ENCODE results near the gene KCNJ5. TPM values are rescaled to one million over a fixed set of nuclear protein-coding genes. Genes with fewer than 3 reads are reported as not detected.

KCNJ5 gene
- total and polyA plus RNA-seq, 2 of the 4 experiments (the other 2 are of a cell fraction), result 0.07 to 0.18 TPM

- H3K4me3 ChIP-seq (ENCODE audit: insufficient read depth, low read depth, low read length), result no peak overlapping the region
- H3K18ac ChIP-seq (ENCODE audit: low read depth, low read length), result no peak overlapping the region
- no peak overlapping the region for H2BK5ac ChIP-seq (ENCODE audit: low read depth, low read length, poor library complexity, severe bottlenecking)
- H4K5ac ChIP-seq (ENCODE audit: low read depth, low read length), result no peak overlapping the region
- no peak overlapping the region for H4K91ac ChIP-seq (ENCODE audit: insufficient read depth, low read depth, low read length)
- intact Hi-C loops (cut with micrococcal nuclease) (loop anchor here (10.0 kb wide), 1 partner anchor 918 kb away; no protein-coding TSS in a partner anchor), in situ Hi-C loops (cut with MboI; ENCODE audit: low sequenced_read_pairs) (loop anchor here (5.0 to 25.0 kb wide), 3 partner anchors 66 to 916 kb away; no protein-coding TSS in a partner anchor), dilution Hi-C loops (cut with HindIII; ENCODE audit: low sequenced_read_pairs, unreplicated experiment) (no loop called here)
- H3K23ac ChIP-seq (ENCODE audit: low read depth, low read length), result no peak overlapping the region
- no peak for TF ChIP-seq POLR2A (IDR thresholded peaks at IDR 0.05; ENCODE audit: low read depth, low read length)
- no peak for TF ChIP-seq MAFK (IDR thresholded peaks at IDR 0.05; ENCODE audit: low read depth, low read length)
- TF ChIP-seq CHD1 (IDR thresholded peaks at IDR 0.05; ENCODE audit: low read depth, low read length), result no peak
- TF ChIP-seq MAZ (IDR thresholded peaks at IDR 0.05; ENCODE audit: borderline replicate concordance, low read depth, low read length), result no peak
- no peak for TF ChIP-seq BHLHE40 (IDR thresholded peaks at IDR 0.05; ENCODE audit: low read depth, low read length)
- no peak for TF ChIP-seq SMC3 (IDR thresholded peaks at IDR 0.05; ENCODE audit: low read depth, low read length)
- TF ChIP-seq, protein P1, sequence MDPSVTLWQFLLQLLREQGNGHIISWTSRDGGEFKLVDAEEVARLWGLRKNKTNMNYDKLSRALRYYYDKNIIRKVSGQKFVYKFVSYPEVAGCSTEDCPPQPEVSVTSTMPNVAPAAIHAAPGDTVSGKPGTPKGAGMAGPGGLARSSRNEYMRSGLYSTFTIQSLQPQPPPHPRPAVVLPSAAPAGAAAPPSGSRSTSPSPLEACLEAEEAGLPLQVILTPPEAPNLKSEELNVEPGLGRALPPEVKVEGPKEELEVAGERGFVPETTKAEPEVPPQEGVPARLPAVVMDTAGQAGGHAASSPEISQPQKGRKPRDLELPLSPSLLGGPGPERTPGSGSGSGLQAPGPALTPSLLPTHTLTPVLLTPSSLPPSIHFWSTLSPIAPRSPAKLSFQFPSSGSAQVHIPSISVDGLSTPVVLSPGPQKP (IDR thresholded peaks at IDR 0.05; ENCODE audit: borderline replicate concordance, low read depth, low read length), result no peak
- TF ChIP-seq, protein P2, sequence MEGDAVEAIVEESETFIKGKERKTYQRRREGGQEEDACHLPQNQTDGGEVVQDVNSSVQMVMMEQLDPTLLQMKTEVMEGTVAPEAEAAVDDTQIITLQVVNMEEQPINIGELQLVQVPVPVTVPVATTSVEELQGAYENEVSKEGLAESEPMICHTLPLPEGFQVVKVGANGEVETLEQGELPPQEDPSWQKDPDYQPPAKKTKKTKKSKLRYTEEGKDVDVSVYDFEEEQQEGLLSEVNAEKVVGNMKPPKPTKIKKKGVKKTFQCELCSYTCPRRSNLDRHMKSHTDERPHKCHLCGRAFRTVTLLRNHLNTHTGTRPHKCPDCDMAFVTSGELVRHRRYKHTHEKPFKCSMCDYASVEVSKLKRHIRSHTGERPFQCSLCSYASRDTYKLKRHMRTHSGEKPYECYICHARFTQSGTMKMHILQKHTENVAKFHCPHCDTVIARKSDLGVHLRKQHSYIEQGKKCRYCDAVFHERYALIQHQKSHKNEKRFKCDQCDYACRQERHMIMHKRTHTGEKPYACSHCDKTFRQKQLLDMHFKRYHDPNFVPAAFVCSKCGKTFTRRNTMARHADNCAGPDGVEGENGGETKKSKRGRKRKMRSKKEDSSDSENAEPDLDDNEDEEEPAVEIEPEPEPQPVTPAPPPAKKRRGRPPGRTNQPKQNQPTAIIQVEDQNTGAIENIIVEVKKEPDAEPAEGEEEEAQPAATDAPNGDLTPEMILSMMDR (conservative IDR thresholded peaks at IDR 0.05; ENCODE audit: low read depth, low read length), result no peak
- TF ChIP-seq, protein P3, sequence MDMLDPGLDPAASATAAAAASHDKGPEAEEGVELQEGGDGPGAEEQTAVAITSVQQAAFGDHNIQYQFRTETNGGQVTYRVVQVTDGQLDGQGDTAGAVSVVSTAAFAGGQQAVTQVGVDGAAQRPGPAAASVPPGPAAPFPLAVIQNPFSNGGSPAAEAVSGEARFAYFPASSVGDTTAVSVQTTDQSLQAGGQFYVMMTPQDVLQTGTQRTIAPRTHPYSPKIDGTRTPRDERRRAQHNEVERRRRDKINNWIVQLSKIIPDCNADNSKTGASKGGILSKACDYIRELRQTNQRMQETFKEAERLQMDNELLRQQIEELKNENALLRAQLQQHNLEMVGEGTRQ (IDR thresholded peaks at IDR 0.05; ENCODE audit: low read depth, low read length), result no peak
- TF ChIP-seq MXI1 (IDR thresholded peaks at IDR 0.05; ENCODE audit: borderline replicate concordance, low read depth, low read length), result no peak
- no peak for TF ChIP-seq RCOR1 (IDR thresholded peaks at IDR 0.05; ENCODE audit: insufficient replicate concordance, low read length)
- no peak for TF ChIP-seq NFE2L2 (IDR thresholded peaks at IDR 0.05; ENCODE audit: low read depth, low read length)
- TF ChIP-seq CEBPB (IDR thresholded peaks at IDR 0.05; ENCODE audit: low read depth, low read length), result no peak
- TF ChIP-seq FOS (IDR thresholded peaks at IDR 0.05; ENCODE audit: low read depth, low read length), result no peak
- TF ChIP-seq RFX5 (IDR thresholded peaks at IDR 0.05; ENCODE audit: low read depth, low read length), result no peak
- TF ChIP-seq RAD21 (IDR thresholded peaks at IDR 0.05; ENCODE audit: low read length), result no peak
- H2AK9ac ChIP-seq (replicated peaks; ENCODE audit: low read depth, low read length, poor library complexity), result no peak overlapping the region
- H2AFZ ChIP-seq (replicated peaks; ENCODE audit: low read length, poor library complexity), result no peak overlapping the region
- POLR2A ChIA-PET (ENCODE audit: unreplicated experiment), result no interaction called here
- no peak overlapping the region for H3K56ac ChIP-seq (ENCODE audit: extremely low read depth, insufficient read depth, low read length)
- H2BK20ac ChIP-seq (ENCODE audit: low read depth, low read length), result no peak overlapping the region
- no peak overlapping the region for H3K27ac ChIP-seq (ENCODE audit: insufficient read depth, low read length)
- BruUV-seq (replicated peaks), result no TSS peak
- 80% methylated on average over 5 of the region's 16 CpGs; no CpG with 5 or more reads in 1 of the 2 experiments for WGBS, 2 experiments (ENCODE audit: extremely low coverage in 2 of 2, insufficient read length in 1 of 2)
- H4K8ac ChIP-seq (ENCODE audit: low read depth in 2 of 2, low read length in 2 of 2), result no peak overlapping the region
- H3K9ac ChIP-seq (ENCODE audit: low read depth, low read length), result no peak overlapping the region
- H3K4ac ChIP-seq (ENCODE audit: low read depth, low read length), result no peak overlapping the region
- no peak overlapping the region for H3K4me2 ChIP-seq (ENCODE audit: low read depth, low read length)
- peaks cover 7% of the 10 kb centered on the region for H3K27me3 ChIP-seq (ENCODE audit: control insufficient read depth, insufficient read depth, low read length)
- H2AK5ac ChIP-seq (ENCODE audit: low read depth, low read length), result no peak overlapping the region
- H2BK15ac ChIP-seq (ENCODE audit: low read depth, low read length), result no peak overlapping the region
- no peaks in the 10 kb centered on the region for H4K20me1 ChIP-seq (ENCODE audit: insufficient read depth, low read length)
- H3K79me1 ChIP-seq (ENCODE audit: low read depth in 1 of 2, low read length in 2 of 2), result no peaks in the 10 kb centered on the region
- no peak for ATAC-seq (ENCODE audit: low read depth)
- H3K9me3 ChIP-seq (ENCODE audit: control insufficient read depth, insufficient read depth, low read length), result no peaks in the 10 kb centered on the region
- no peak overlapping the region for H3K14ac ChIP-seq (replicated peaks; ENCODE audit: low read depth, low read length)
- no peaks in the 10 kb centered on the region for H3K9me1 ChIP-seq (ENCODE audit: insufficient read depth, low read length)
- no peak for DNase-seq
- CTCF ChIA-PET, result interaction anchor here (1.2 kb wide), 1 partner anchor 68 kb away, joined by 3 read pairs; no protein-coding TSS in a partner anchor
- no peak overlapping the region for H2BK120ac ChIP-seq (ENCODE audit: low read depth, low read length)
- H3K36me3 ChIP-seq (ENCODE audit: control insufficient read depth, insufficient read depth, low read length), result no peaks in the 10 kb centered on the region
- no peaks in the 10 kb centered on the region for H3K4me1 ChIP-seq (ENCODE audit: control insufficient read depth, insufficient read depth, low read length)
Measured at GRCh38 chr11:128953151-128953550, 62.0 kb downstream of the KCNJ5 start.
